ENCODE results near the gene COMMD1.
A peak's percentile ranks its signal among the peaks of the same experiment; 100 is the strongest.

The COMMD1 gene

GRCh38 chr2:62013641-62014040 lies 108.2 kb downstream of the COMMD1 start:
- TF ChIP-seq, protein P1, sequence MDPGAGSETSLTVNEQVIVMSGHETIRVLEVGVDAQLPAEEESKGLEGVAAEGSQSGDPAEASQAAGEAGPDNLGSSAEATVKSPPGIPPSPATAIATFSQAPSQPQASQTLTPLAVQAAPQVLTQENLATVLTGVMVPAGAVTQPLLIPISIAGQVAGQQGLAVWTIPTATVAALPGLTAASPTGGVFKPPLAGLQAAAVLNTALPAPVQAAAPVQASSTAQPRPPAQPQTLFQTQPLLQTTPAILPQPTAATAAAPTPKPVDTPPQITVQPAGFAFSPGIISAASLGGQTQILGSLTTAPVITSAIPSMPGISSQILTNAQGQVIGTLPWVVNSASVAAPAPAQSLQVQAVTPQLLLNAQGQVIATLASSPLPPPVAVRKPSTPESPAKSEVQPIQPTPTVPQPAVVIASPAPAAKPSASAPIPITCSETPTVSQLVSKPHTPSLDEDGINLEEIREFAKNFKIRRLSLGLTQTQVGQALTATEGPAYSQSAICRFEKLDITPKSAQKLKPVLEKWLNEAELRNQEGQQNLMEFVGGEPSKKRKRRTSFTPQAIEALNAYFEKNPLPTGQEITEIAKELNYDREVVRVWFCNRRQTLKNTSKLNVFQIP (CRISPR knock-in tag; IDR thresholded peaks at IDR 0.05; ENCODE audit: borderline replicate concordance, low read depth), result no peak

DNA sequence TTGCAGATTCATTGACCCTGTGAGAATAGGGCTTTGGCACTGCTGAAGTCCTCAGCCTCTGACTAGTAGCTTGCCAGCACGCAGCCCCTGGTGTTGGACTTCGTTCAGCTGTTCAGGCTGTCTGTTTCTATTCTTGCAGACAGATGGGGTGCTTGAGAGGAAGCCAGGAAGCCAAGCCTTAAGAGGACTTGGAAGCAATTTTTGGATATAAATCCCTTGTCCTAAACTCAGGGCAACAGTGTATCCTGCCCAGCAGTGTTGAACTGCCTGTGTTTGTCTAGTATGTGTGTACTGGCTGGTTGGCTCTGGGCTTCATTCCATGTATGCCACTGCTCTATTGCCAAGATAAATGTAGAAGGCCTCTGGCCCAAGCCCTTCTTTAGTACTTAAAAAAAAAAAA lies 108.6 kb downstream of the COMMD1 start:
- TF ChIP-seq ZFP30 (CRISPR knock-in tag; IDR thresholded peaks at IDR 0.05) (no peak), TOX (CRISPR knock-in tag; IDR thresholded peaks at IDR 0.05; ENCODE audit: borderline replicate concordance) (no peak), PATZ1 (CRISPR knock-in tag; IDR thresholded peaks at IDR 0.05; ENCODE audit: borderline replicate concordance) (no peak), ZNF70 (CRISPR knock-in tag; IDR thresholded peaks at IDR 0.05) (no peak), ZC3H10 (CRISPR knock-in tag; IDR thresholded peaks at IDR 0.05) (no peak), TSHZ2 (CRISPR knock-in tag; IDR thresholded peaks at IDR 0.05) (no peak), ARNTL (CRISPR knock-in tag; IDR thresholded peaks at IDR 0.05; ENCODE audit: borderline replicate concordance, low read depth) (no peak)
- peak; percentile 92 for ATAC-seq

More at GRCh38 chr2:62013641-62014040, 108.2 kb downstream of the COMMD1 start:
- ATAC-seq, result no peak

GRCh38 chr2:62016957-62017356 lies 111.5 kb downstream of the COMMD1 start:
- no peak for TF ChIP-seq CSRNP3 (CRISPR knock-in tag; IDR thresholded peaks at IDR 0.05)
- no peak for ATAC-seq

DNA sequence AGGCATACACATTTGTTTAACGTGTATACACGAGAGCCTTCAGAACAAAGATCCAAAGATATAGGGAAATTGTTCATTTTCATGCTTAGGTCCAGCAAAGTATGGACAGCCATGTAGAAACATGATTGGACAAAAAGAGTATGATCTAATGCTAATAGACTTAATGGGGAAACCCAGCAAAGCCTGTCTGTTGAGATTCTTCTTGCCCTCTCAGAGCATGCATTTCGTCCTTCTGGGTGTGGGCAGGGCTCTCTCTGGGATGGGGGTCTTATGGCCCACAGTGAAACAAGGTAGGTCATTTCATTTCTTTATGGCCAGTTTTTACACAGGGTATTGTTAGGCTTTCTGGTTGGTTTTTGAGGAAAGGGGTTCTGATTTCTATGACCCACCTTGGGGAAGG lies 124.4 kb downstream of the COMMD1 start:
- ATAC-seq, result no peak
- TF ChIP-seq ZNF70 (CRISPR knock-in tag; IDR thresholded peaks at IDR 0.05) (no peak), CSDC2 (CRISPR knock-in tag; IDR thresholded peaks at IDR 0.05) (no peak), ZFP3 (CRISPR knock-in tag; IDR thresholded peaks at IDR 0.05) (no peak), GLIS3 (CRISPR knock-in tag; IDR thresholded peaks at IDR 0.05) (no peak), CREB5 (CRISPR knock-in tag; IDR thresholded peaks at IDR 0.05; ENCODE audit: low read depth) (no peak), SNAI2 (CRISPR knock-in tag; IDR thresholded peaks at IDR 0.05) (no peak), ZFP30 (CRISPR knock-in tag; IDR thresholded peaks at IDR 0.05) (no peak), ESRRG (CRISPR knock-in tag; IDR thresholded peaks at IDR 0.05) (no peak), CSRNP3 (CRISPR knock-in tag; IDR thresholded peaks at IDR 0.05) (no peak), PPARA (CRISPR knock-in tag; IDR thresholded peaks at IDR 0.05; ENCODE audit: borderline replicate concordance) (no peak), BACH2 (CRISPR knock-in tag; IDR thresholded peaks at IDR 0.05; ENCODE audit: borderline replicate concordance) (no peak), OSR1 (CRISPR knock-in tag; IDR thresholded peaks at IDR 0.05) (no peak), ARNTL (CRISPR knock-in tag; IDR thresholded peaks at IDR 0.05; ENCODE audit: borderline replicate concordance, low read depth) (no peak), TOX (CRISPR knock-in tag; IDR thresholded peaks at IDR 0.05; ENCODE audit: borderline replicate concordance) (no peak), ISL1 (CRISPR knock-in tag; IDR thresholded peaks at IDR 0.05) (no peak), TCF4 (CRISPR knock-in tag; IDR thresholded peaks at IDR 0.05; ENCODE audit: borderline replicate concordance) (no peak)
- TF ChIP-seq, protein P1 (CRISPR knock-in tag; IDR thresholded peaks at IDR 0.05; ENCODE audit: borderline replicate concordance, low read depth), result no peak

All from SK-N-SH treated with all-trans-retinoic acid at 6 μM for 48 hours (cell line).